Measurements from ENCODE around the gene BRINP3.
"Not testable (repeated sequence)": the region's sequence is repeated elsewhere in the genome, so short reads cannot be mapped to it uniquely, and the experiment has no call there.

The BRINP3 gene

DNA sequence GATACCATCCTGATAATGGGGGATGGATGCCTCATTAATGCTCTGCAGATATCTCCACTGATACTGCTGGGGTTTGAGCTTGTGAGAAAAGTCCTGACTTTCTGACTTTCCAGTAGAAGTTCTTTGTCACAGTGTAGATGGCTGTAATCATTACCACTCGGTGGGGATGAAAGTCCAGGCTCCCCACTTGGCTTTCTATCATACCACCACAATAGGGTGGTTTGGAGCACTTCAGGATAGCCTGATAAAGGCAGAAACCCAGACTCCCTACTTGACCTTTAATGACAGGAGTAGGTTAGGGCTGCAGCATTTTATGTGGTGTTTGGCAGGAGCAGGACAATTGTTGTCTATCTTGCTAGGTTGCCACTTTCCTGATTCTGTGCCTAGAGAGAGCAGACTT is 294.1 kb downstream of the BRINP3 start:
- DNase-seq (ENCODE audit: low read depth, low spot score): no peak

DNA sequence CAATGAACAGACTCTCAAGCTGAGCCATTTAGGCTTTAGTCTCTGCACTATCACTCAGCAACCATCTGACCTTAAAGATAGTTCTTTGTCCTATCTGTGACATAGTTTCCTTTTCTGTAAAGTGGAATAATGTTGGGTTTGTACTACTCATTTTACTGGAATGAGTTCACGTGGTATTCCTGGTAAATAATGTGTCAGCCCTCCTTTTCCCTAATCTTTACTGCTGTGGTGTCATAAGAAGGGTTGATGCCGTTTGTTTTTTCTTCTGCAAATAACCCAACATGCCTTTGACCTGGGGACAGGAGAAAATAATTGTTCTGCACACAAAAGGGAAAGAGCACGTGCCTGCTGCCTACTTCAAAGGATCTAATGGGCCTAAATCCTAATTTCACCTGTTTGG is 297.8 kb downstream of the BRINP3 start:
- DNase-seq (ENCODE audit: low read depth, low spot score): peak; percentile 42

DNA sequence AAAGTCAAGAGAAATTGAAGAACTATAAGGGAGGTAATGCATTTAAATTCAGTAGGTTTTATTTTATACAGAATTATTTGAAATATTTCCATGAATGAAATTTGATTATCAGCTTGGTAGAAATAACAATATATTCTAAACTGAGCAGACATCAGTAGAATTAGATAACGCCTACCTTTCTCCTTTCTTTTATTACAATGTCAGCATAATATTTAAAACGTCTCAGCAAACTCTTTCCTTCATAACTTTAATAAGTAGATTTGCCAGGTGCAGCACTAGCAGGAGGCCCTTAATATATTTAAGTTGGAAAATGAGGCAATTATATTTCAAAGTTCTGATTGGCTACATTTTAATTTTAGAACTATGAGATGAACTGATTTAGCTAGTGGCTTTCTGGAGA is 298.8 kb downstream of the BRINP3 start:
- no peak for DNase-seq (ENCODE audit: low read depth, low spot score)

DNA sequence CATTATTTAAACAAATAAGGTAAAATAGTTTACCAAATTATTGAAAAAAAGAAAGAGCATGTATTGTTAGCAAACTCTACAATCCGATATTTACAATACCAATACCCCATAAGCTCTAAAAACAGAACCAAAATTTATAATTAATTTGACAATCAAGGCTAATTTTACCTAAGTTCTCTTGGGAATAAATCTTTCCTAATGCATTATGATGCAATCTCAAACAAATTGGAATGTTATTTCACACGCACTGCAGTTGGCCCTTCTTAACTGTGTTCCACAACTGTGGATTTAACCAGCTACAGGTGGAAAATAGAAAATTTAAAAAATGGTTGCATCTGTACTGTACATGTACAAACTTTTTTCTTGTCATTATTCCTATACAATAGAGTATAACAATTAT is 300.1 kb downstream of the BRINP3 start:
- DNase-seq (ENCODE audit: low read depth, low spot score): no peak

DNA sequence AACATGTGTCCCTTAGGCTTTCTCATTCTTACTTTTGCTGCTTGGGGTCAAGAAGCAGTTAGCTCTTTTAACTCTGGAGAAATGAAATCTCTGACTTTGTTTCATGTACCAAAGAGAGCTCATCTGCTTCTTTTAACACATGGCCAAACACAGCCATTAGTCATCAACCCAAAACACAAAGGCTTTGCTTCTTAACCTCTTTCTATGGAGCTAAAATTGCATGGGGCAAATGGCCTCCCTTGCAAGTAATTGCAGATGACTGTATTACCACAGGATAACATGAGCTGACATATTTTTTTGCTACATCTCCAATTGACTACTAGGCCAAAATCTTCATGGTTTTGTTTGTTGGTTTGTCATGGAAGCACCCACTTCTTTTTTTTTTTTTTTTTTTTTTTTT is 300.9 kb downstream of the BRINP3 start:
- DNase-seq (ENCODE audit: low read depth, low spot score): peak; percentile 17

DNA sequence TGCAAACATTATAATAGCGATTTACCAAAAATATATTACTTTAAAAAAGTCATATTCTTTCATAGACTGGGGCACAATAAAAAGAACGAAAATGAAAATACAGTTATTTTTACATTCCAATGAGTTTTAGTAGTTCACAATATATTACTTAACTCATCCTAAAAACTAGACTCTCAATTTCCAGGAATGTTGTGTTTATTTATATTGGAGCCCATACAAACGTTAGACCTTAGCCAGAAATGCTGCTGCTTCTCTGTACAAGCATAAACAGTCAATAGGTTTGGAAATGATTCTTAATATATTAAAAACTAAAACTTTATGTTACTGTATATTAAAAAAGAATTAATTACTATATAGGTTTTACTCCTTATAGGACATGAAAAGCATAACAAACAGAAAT is 302.3 kb downstream of the BRINP3 start:
- DNase-seq (ENCODE audit: low read depth, low spot score): peak; percentile 16

DNA sequence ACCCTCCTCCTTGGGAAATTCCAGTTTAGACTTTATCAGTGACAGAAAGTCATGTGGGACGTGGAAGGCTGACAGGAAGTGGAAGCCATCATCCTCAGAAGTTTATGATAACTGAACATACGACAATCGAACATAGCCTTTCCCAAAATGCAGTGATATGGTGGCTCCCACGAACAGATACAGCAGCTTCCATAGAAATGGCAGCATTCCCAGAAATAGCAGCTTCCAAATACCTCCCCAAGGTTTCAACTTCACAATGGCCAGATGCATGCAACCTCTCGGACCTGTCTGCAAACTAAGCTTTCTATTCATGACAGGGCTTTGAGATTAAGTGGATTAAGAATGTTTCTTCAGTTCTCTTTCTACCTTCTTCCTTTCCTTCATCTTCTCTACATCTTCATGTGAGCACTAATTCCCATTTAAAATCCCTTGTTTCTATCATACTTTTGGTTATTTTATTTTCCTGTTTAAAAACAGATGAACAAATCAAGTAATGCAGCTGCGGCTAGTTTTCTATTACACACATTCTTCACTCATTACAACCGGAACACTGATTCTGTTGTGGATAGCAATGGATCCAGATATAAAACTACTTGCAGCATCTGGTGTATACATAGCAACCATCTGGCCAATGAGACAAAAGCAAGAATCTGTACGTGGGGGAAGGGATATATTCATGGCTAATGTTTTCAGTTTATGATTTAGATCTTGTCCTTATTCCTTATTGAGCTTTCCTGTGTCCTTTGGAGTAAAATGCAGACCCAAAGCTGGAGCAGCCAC is 304.8 kb downstream of the BRINP3 start:
- peak; percentile 2 for DNase-seq (ENCODE audit: low read depth, low spot score)

DNA sequence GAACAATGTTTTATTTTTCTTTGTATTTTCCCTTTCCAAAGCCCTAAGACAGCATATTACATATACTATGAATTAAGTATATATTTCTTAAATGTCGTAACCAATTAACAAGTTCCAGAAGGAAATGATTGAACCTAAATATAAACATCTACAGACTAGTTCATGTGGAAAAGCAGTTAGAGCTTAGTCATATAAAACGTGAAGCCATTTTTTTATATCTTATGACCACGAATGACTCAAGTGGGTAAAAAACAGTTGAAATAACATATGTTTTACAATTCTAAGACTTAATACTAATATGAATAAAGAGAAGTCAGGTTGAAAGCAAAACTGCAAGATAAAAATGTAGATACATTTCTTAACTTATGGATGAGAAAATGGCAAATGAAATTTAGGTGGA is 307.3 kb downstream of the BRINP3 start:
- peak; percentile 15 for DNase-seq (ENCODE audit: low read depth, low spot score)

DNA sequence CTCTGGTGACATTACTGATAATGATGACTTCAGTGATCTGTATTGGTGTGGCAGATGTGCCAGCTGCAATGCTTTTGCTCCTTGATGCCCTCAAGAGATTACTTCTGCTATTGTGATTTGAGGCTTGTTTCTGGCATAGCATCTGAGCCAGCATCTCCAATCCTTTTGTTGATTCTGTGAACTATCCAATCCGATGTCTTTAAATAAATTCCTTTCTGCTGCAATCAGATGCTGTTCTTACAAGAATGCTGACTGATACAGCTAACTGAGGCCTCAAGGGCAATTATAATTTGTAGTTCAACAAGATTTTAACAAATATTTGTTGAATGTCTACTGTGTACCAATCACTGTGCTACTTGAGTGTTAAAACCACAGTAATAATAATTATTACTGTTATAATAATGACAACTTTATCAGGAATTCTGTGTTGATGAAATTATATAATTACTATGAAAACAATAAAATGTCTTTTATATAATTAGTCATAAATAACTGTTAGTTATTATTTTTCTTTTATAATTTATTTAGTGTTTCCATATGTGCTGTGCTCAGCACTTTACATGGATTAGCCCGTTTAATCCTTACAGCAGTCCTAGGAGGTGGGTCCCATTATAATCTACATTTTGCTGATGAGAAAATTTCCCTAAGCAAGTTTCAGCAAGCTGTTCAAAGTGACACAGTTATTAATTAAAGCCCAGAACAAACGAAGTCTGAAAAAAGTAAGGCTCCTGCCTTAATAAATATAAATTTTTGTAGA is 308.2 kb downstream of the BRINP3 start:
- peak; percentile 76 for DNase-seq (ENCODE audit: low read depth, low spot score)

DNA sequence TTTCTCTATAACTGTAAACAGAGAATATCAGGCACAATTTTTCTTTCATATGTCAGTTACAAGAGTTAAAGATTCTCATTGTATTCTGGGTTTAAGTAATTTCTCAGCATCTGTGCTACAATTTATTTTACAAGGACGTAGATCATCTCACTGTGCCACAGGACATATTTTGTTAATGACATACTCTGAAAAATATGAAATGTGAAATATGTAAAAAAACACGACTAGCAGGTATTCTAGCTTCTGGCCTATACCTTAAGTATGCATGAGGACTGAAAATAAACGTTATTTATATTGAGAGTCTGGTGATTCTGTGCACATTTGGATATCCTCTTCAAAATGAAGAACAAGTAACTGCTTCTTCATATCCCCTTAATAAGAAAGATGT is 308.8 kb downstream of the BRINP3 start:
- no peak for DNase-seq (ENCODE audit: low read depth, low spot score)

DNA sequence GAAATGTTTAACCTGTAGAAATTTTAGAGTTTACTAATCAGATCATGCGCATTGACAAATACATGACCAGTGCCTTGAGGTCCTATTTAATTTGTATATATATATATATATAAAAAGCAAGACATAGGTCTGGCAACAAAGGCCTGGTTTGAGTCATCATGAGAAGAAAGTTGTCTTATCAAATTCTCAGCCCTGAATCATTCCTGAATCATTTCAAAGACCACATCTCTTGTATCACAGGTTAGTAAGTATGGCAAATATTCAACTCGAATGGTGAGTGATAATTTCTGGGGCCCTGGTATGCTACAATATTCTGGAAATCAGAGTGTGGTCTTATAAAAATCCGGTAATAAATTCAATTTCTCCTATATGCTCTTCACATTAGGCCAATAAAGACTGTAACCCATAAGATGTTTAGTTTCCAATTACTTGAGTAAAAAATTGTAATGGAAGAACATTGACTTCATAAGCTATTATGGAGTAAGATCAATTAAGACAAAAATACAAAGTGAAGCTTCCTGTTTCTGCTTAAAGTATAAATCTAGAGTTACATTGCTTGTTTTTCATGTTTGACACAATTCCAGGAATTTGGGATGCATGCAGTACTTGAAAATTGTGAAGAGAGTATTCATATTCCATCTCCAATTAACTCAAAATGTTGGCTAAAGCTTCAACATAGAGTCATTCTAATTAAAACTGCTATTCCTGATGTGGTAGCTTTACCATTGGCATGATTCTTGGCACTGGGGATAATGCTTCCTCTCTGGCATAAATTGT is 309.4 kb downstream of the BRINP3 start:
- peak; percentile 73 for DNase-seq (ENCODE audit: low read depth, low spot score)

DNA sequence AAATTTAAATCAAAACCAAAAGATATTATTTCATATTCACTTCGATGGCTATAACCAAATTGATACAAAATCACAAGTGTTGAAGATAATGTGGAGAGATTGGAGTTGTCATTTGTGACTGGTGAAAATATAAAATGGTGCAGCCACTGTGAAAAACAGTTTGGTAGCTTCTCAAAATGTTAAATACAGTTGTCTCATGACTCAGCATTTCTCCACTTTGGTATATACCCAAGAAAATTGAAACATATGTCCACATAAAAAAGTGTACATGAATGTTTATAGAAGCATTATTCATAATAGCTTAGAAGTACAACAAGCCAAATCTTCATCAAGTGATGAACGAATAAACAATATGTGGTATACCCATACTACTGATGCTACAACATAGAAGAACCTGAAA is 318.5 kb downstream of the BRINP3 start:
- DNase-seq (ENCODE audit: low read depth, low spot score): no peak

DNA sequence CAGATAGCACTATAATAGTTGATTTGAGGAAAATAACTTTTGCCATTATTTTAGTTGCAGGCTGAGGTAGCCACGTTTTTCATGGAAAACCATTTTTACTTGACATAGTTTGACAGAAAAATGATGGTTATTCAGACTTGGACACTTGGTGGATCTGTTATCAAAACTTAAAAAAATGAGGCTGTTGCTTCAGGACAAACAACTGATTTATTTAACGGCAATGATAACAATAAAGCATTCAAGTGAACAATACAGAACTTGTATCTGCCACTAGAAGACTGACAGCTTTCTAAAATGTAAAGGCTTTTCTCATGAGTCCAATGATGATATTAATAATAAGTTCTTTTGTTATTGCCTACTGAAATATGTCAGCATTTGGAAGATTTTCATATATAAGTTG is 322.9 kb downstream of the BRINP3 start:
- no peak for DNase-seq (ENCODE audit: low read depth, low spot score)

DNA sequence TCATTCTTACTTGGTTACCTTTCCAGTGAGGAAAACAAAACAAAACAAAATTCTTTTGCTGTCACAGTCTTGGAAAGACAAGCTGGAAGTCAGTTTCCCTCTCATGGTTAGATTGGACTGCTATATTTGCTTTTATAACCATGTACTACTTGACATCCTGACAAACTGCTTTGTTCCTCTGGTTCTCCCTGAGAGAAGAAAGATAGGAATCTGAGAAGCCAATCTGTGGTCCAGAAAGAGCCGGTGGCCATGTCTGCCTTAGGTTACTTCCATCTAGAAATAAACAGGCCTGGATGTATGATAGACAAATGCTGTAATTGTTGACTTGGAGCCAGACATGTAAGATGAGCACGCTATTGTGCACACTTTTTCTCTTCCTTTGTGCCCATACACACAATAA is 330.0 kb downstream of the BRINP3 start:
- DNase-seq (ENCODE audit: low read depth, low spot score): no peak

DNA sequence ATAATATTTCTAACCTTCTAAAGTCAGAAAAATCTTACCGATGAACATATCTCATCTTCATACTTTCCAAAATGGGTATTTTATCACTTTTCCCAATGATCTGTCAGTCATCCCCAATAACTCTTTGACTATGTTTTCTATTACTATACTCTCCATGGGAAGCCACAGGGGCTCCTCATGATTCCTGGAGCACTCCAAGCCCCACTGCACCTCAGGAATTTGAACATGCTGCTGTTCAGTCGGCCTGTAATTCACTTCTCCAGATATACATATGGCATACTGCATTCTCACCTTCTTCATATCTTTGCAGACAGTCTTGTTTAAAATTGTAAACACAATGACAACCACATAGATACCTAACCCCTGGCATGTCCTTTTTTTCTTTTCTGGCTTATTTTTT is 333.0 kb downstream of the BRINP3 start:
- no peak for DNase-seq (ENCODE audit: low read depth, low spot score)

DNA sequence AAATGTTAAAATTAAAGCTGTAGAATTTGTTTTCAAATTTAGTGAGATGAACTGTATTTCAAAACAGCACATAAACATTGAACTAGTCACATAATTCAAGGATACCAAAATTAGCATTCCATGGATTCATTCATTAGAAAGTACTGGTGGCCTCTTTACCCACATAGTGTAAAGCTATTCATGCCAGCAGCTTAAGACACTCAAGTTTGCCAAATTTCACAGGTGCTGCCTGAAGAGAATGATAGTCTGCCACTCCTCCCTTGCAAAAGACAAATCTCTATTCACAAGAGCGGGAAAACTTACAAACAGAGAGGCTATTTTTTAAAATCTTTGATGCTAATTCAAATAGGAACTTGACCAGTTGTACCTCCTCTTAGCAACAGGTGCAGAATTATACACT is 337.0 kb downstream of the BRINP3 start:
- DNase-seq (ENCODE audit: low read depth, low spot score): peak; percentile 4

DNA sequence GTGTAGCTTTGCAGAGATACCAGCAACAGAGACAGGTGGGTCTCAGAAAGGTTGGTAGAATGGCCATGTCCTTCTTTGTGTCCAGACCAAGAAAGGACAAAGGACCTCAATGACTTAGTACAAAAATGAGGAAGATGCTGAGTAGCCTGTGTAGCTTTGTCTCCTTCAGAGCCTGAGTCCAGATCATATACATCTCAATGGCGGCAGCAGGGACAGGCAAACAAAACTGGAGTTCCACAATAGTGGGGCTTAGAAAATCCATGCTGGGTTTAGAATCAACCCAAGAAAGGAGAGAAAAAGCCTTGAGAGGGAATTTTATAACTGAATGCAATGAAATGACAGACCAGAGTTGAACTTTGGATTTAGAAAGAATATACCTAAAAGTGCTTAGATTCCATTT is 339.0 kb downstream of the BRINP3 start:
- DNase-seq (ENCODE audit: low read depth, low spot score): no peak

DNA sequence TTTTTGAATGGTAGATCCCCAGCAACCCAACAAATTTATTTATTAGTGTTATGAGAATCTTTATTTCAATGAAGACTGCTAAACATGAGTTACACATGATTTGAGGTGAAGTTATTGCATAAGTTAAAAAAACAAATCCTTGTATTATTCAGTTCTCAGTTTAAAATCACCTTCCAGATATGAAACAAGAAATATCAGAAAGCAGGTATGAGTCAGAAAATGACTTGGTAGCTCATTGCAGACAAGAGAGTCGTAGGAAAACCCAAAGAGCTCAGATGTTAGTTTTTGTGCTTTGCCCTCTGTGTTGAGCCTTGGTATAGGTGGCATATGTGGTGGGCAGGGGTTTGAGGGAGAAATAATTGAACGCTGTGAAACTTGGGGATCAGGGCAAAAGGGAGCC is 339.4 kb downstream of the BRINP3 start:
- DNase-seq (ENCODE audit: low read depth, low spot score): no peak

DNA sequence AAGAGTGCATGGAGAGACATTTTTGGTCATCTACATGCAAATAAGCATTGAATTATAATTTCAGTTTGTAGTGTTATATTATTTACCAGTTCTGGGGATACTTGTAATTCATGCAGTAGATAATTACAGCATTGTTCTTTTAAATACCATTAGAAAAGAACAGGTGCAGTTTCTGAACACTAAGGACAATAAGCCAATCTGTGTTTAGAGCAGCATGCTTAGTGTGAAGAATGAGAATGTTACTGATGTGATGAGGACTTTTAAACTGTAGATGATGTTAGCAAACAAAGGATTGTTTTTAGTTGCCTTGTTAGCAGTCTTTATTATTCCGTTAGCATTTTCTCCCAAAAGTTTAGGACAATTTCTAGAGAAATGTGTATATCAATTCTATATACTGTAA is 348.3 kb downstream of the BRINP3 start:
- DNase-seq (ENCODE audit: low read depth, low spot score): no peak

DNA sequence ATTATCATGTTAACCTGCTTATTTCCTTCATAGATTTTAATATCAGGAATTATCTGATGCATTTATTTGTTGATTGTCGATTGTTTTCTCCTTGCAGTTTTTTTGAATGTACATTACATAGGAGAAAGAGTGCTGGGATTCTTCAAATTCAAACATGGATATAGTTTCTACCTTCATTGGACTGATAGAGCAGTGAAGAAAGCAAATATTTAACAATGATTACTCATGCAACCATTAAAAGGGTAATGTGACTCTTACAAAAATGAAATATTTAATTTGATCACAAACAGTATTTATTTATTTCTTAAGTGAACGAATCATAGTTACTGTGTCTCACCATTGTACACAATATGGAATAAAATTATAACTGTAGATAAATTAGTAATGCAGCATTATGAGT is 350.9 kb downstream of the BRINP3 start:
- DNase-seq (ENCODE audit: low read depth, low spot score): no peak

DNA sequence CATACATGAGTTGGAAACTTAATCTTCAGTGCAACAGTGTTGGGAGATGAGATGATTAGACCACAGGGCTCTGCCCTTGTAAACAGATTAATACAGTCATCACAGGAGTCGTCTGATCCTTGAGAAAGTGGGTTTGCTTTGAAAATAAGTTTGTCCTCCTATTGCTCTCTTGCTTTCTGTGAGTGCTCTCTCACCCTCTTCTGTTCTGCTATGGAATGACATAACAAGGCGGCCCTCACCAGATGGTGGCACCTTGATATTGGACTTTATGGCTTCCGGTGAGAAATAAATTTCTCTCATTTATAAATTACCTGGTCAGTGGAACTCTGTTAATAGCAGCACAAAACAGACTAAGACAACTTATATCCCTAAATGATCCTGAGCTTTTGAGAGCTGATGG is 353.6 kb downstream of the BRINP3 start:
- no peak for DNase-seq (ENCODE audit: low read depth, low spot score)

DNA sequence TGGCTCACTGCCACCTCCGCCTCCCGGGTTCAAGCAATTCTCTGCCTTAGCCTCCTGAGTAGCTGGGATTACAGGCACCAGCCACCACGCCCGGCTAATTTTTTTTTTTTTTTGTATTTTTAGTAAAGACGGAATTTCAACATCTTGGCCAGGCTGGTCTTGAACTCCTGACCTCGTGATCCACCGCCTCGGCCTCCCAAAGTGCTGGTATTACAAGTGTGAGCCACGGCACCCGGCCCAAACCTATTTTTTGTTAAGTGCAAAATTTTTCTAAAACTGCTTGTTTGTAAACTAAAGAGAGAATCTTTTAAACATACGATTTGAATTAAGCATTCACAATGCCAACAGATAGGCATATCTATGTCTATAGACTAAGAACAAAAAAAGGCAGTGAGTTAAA is 357.1 kb downstream of the BRINP3 start:
- not testable (repeated sequence) for DNase-seq (ENCODE audit: low read depth, low spot score)

DNA sequence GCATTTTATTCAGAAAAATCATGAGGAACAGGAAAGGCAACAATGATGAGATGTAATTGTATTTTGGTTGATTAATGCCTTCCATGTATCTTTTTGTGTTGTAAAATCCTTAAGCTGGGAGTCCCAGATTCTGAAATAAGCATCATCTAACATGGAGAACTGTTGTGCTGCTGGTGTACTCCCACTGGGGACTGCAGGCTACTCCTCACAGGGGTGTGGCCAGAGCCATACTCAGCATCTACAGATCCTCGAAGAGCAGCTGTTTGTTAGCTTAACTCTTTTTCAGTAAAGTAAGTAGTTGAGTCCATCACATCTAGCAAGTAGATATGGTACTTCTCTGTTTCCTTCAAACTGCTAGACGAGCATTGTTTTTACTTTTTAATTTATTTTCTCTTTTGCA is 358.0 kb downstream of the BRINP3 start:
- no peak for DNase-seq (ENCODE audit: low read depth, low spot score)
